ENCODE data around the gene BID. TPM values are rescaled to one million over a fixed set of nuclear protein-coding genes. Genes with fewer than 3 reads are reported as not detected.
A peak's percentile ranks its signal among the peaks of the same experiment; 100 is the strongest.
"Not testable (repeated sequence)": the region's sequence is repeated elsewhere in the genome, so short reads cannot be mapped to it uniquely, and the experiment has no call there.

The BID gene
- total RNA-seq, 2 donors from 2014 or later = 18.1 to 21.0 TPM

DNA sequence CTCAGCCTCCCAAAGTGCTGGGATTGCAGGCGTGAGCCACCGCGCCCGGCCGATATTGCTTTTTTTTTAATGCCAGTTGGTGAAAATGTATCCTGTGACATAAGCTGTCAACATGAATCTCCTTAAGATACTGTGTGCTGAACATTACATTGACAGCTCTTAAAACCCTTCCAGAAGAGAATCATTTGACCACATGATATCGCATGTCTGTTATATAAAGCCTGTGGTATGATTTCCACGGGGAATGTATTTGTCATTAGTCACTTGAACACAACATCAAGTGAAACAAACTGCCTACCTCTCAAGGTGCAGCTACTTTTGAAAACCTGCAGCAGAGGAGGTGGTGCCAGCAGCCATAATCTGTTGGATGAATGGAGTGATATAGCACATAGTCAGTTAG lies 68.7 kb downstream of the BID start:
- H3K4me3 ChIP-seq = no peak overlapping the region
- H3K9me3 ChIP-seq = no peaks in the 10 kb centered on the region
- no peak for TF ChIP-seq CTCF (IDR thresholded peaks at IDR 0.05)
- no peak for TF ChIP-seq POLR2A (IDR thresholded peaks at IDR 0.05)
- TF ChIP-seq POLR2AphosphoS5 (IDR thresholded peaks at IDR 0.05) = no peak
- H3K27ac ChIP-seq = peak overlapping the region in 1 of 2 donors; percentile 79
- 94% methylated on average over 7 of the region's 7 CpGs for WGBS
- H3K27me3 ChIP-seq (replicated peaks; ENCODE audit: insufficient read depth) = no peaks in the 10 kb centered on the region
- H3K4me1 ChIP-seq (replicated peaks) = no peaks in the 10 kb centered on the region
- DNase-seq (ENCODE audit: low spot score) = no peak
- H3K36me3 ChIP-seq = no peaks in the 10 kb centered on the region
- intact Hi-C loops (cut with DNase I) = no loop called here

DNA sequence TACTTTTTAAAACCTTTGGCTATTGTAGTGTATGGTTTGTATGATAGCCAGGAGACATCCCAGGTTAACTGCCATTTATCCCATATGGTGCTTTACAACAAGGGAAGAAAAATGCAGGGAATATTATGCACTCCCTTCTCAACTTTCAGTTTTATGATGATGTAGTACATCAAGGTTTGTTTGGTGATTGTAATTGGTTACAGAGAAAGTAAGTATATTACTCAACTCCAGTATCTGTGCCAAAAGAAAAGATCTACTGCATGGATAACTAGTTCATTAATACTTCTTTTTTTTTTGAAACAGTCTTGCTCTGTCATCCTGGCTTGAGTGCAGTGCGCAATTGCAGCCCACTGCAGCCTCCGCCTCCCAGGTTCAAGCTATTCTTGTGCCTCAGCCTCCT lies 70.5 kb downstream of the BID start:
- Histone ChIP-seq H3K4me1 (replicated peaks) (no peaks in the 10 kb centered on the region), H3K27ac (no peak overlapping the region), H3K9me3 (no peaks in the 10 kb centered on the region), H3K4me3 (no peak overlapping the region), H3K36me3 (no peaks in the 10 kb centered on the region), H3K27me3 (replicated peaks; ENCODE audit: insufficient read depth) (no peaks in the 10 kb centered on the region)
- intact Hi-C loops (cut with DNase I) = no loop called here
- 98% methylated on average over 2 of the region's 2 CpGs for WGBS
- TF ChIP-seq CTCF (IDR thresholded peaks at IDR 0.05) = no peak
- no peak for TF ChIP-seq POLR2A (IDR thresholded peaks at IDR 0.05)
- DNase-seq (ENCODE audit: low spot score) = no peak

- Histone ChIP-seq H3K36me3 (no peaks in the 10 kb centered on the region), H3K27me3 (replicated peaks; ENCODE audit: insufficient read depth) (no peaks in the 10 kb centered on the region), H3K9me3 (no peaks in the 10 kb centered on the region), H3K4me1 (replicated peaks) (no peaks in the 10 kb centered on the region), H3K27ac (no peak overlapping the region), H3K4me3 (no peak overlapping the region)
- TF ChIP-seq POLR2AphosphoS5 (IDR thresholded peaks at IDR 0.05) (no peak), POLR2A (IDR thresholded peaks at IDR 0.05) (no peak), CTCF (IDR thresholded peaks at IDR 0.05) (no peak)
- no peak for DNase-seq (ENCODE audit: low spot score)
- 22% methylated on average over 3 of the region's 3 CpGs for WGBS
- intact Hi-C loops (cut with DNase I) = no loop called here
Observed at GRCh38 chr22:17700778-17701177, 73.5 kb downstream of the BID start.

GRCh38 chr22:17699696-17700340 lies 74.5 kb downstream of the BID start:
- no peak for DNase-seq (ENCODE audit: low spot score)
- Histone ChIP-seq H3K4me3 (no peak overlapping the region), H3K27me3 (replicated peaks; ENCODE audit: insufficient read depth) (no peaks in the 10 kb centered on the region), H3K9me3 (no peaks in the 10 kb centered on the region), H3K27ac (no peak overlapping the region), H3K36me3 (no peaks in the 10 kb centered on the region), H3K4me1 (replicated peaks) (no peaks in the 10 kb centered on the region)
- TF ChIP-seq POLR2A (IDR thresholded peaks at IDR 0.05) (no peak), POLR2AphosphoS5 (IDR thresholded peaks at IDR 0.05) (no peak), CTCF (IDR thresholded peaks at IDR 0.05) (no peak)
- intact Hi-C loops (cut with DNase I) = no loop called here
- WGBS = 94% methylated on average over 7 of the region's 7 CpGs

DNA sequence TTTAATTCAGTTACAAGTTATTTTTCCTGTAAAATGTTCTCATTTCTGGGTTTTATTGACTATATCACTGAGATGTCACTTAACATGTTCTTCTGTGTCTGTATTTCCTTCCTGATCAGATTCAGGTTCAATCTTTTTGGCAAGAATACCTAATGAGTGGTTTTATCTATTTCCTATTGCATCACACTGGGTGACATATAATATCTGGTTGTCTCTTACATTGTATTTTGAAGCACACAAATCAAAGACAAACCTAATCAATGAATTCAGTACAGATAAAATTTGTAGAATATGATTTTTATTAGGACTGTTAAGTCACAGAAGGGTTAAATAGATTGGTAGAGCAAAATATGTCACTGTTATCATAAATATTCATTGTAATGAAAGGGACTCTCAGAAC lies 75.3 kb downstream of the BID start:
- TF ChIP-seq POLR2AphosphoS5 (IDR thresholded peaks at IDR 0.05) (no peak), CTCF (IDR thresholded peaks at IDR 0.05) (no peak), POLR2A (IDR thresholded peaks at IDR 0.05) (no peak)
- H3K36me3 ChIP-seq = no peaks in the 10 kb centered on the region
- no peak for DNase-seq (ENCODE audit: low spot score)
- H3K4me3 ChIP-seq = no peak overlapping the region
- H3K27me3 ChIP-seq (replicated peaks; ENCODE audit: insufficient read depth) = no peaks in the 10 kb centered on the region
- H3K9me3 ChIP-seq = no peaks in the 10 kb centered on the region
- H3K27ac ChIP-seq = no peak overlapping the region
- no peaks in the 10 kb centered on the region for H3K4me1 ChIP-seq (replicated peaks)
- intact Hi-C loops (cut with DNase I) = no loop called here

DNA sequence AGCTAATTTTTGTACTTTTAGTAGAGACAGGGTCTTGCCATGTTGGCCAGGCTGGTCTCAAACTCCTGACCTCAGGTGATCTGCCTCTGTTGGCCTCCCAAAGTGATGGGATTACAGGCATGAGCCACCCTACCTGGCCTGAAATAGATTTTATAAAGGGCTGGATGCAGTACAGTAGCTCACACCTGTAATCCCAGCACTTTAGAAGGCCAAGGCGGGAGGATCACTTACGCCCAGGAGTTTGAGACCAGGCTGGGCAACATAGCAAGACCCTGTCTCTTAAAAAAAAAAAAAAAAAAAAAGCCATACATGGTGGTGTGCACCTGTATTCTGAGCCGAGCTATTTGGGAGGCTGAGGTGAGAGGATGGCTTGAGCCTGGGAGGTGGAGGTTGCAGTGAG lies 76.0 kb downstream of the BID start:
- H3K4me3 ChIP-seq; H3K27ac ChIP-seq; H3K27me3 ChIP-seq (replicated peaks; ENCODE audit: insufficient read depth); H3K9me3 ChIP-seq; H3K36me3 ChIP-seq; DNase-seq (ENCODE audit: low spot score); intact Hi-C loops (cut with DNase I); H3K4me1 ChIP-seq (replicated peaks): not testable (repeated sequence)
- WGBS = 99% methylated on average over 3 of the region's 3 CpGs

DNA sequence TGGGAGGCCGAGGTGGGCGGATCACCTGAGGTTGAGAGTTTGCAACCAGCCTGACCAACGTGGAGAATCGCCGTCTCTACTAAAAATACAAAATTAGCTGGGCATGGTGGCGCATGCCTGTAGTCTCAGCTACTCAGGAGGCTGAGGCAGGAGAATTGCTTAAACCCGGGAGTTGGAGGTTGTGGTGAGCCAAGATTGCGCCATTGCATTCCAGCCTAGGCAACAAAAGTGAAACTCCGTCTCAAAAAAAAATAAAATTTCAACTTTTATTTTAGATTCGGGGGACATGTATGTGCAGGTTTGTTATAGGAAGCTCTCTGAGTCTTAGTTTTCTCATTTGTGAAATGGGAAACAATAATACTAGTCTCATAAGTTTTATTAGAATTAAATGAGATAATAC lies 77.1 kb downstream of the BID start:
- H3K27me3 ChIP-seq (replicated peaks; ENCODE audit: insufficient read depth); H3K27ac ChIP-seq; intact Hi-C loops (cut with DNase I); H3K4me3 ChIP-seq; DNase-seq (ENCODE audit: low spot score); H3K36me3 ChIP-seq; H3K4me1 ChIP-seq (replicated peaks); H3K9me3 ChIP-seq: not testable (repeated sequence)
- 94% methylated on average over 10 of the region's 10 CpGs for WGBS
